Embryonic facial prominence (tissue), 1 donor: Measurements from ENCODE around the gene MAGEA2.
"Not testable (repeated sequence)": the region's sequence is repeated elsewhere in the genome, so short reads cannot be mapped to it uniquely, and the experiment has no call there.

Source experiments
- DNase-seq: peaks from one replicate; pipeline ENCODE4 v3.0.0-alpha.2; 2016; ENCODE audit errors: extremely low spot score

The MAGEA2 gene

GRCh38 chrX:152709173-152709572, 44.5 kb downstream of the MAGEA2 start, which contains the start of gene CSAG2:
TSS of gene CSAG2 (minus strand) at chrX:152709273. CDS start at chrX:152709112, 161 bp downstream.
- not testable (repeated sequence) for DNase-seq

GRCh38 chrX:152706500-152706899, 47.1 kb downstream of the MAGEA2 start:
- DNase-seq = not testable (repeated sequence)

- not testable (repeated sequence) for DNase-seq
Observed at GRCh38 chrX:152700390-152700789, 53.3 kb downstream of the MAGEA2 start.
